GM19238 (cell line): ENCODE data around the gene CRKL.
A peak's percentile ranks its signal among the peaks of the same experiment; 100 is the strongest.

ENCODE experiments used
- DNase-seq: peaks from one replicate; pipeline ENCODE4 v3.0.0; 2011; ENCODE audit warnings: low spot score; ENCODE audit not compliant: insufficient read length

Gene CRKL

GRCh38 chr22:20996598-20997535 is 79.7 kb downstream of the CRKL start:
- no peak for DNase-seq

GRCh38 chr22:20997536-20998257 is 80.5 kb downstream of the CRKL start:
- no peak for DNase-seq

GRCh38 chr22:20998411-20999336 is 81.5 kb downstream of the CRKL start:
- DNase-seq = no peak

GRCh38 chr22:20999350-21000206 is 82.4 kb downstream of the CRKL start:
- no peak for DNase-seq

- DNase-seq = no peak
Observed at GRCh38 chr22:21000207-21000986, 83.2 kb downstream of the CRKL start.

- DNase-seq = peak; percentile 37
Observed at GRCh38 chr22:21000987-21001600, 83.9 kb downstream of the CRKL start.

- DNase-seq = peak; percentile 94
Observed at GRCh38 chr22:21001601-21002325, 84.6 kb downstream of the CRKL start, which contains the start of gene THAP7. Gene THAP7, minus strand, starts transcription at chr22:21002118. Its CDS starts 207 bp downstream, at chr22:21001911.
